Mammary epithelial cell (primary cell): ENCODE measurements around the gene DISP2.

Experiments
- EZH2 ChIP-seq: IDR thresholded peaks from 2 replicates; pipeline ENCODE4 v1.6.1; 2012; ENCODE audit warnings: low read length, inconsistent platforms, borderline replicate concordance
- TF ChIP-seq, protein P1 (sequence below), 2 donors: IDR thresholded peaks in 1 of 2; conservative IDR thresholded peaks in 1 of 2; 2 replicates each; pipeline ENCODE4 v1.5.1; 2011 to 2012; ENCODE audit warnings: inconsistent platforms in 2 of 2, low read length in 2 of 2, mild to moderate bottlenecking in 2 of 2, control low read depth in 1 of 2, low read depth in 1 of 2; ENCODE audit not compliant: insufficient read depth in 1 of 2; ENCODE audit errors: extremely low read depth in 1 of 2

DNA sequence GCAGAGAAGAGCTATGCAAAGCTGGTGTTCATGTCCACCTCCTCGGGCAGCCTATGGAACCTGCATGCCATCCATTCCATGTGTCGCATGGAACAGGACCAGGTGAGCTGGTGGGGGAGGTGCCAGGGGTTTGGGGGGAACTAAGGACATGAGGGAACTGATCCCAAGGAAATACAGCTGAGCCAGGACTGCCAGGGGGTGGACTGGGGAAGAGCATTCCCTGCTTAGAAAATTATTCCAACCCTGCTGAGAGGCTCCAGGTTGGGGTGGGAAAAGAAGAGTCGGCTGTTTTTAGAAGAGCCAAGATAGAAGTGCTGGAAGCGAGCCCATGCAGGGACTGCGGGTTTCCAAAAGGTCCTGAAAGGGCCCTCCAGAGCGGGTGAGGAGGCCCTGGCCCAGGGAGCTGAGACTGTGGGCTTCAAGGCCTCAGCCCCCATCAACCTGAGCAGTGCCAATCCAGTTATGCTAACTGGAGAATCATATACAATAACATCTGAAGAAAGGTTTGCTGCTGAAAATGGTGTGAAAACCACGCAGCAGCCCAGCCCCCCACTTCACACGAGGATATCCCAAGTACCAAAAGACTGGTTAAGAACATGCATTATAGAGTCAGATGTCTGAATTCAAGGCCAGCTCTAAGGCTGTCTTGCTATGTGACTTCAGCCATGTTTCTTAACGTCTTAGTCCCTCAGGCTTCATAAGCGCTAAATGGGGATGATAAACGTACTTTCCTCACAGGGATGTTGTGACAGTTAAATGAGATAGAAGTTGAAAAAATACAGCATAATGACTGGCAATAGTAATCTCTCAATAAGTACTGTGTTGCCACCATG is 7.8 kb downstream of the DISP2 start:
- TF ChIP-seq, protein P1, sequence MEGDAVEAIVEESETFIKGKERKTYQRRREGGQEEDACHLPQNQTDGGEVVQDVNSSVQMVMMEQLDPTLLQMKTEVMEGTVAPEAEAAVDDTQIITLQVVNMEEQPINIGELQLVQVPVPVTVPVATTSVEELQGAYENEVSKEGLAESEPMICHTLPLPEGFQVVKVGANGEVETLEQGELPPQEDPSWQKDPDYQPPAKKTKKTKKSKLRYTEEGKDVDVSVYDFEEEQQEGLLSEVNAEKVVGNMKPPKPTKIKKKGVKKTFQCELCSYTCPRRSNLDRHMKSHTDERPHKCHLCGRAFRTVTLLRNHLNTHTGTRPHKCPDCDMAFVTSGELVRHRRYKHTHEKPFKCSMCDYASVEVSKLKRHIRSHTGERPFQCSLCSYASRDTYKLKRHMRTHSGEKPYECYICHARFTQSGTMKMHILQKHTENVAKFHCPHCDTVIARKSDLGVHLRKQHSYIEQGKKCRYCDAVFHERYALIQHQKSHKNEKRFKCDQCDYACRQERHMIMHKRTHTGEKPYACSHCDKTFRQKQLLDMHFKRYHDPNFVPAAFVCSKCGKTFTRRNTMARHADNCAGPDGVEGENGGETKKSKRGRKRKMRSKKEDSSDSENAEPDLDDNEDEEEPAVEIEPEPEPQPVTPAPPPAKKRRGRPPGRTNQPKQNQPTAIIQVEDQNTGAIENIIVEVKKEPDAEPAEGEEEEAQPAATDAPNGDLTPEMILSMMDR (conservative IDR thresholded peaks at IDR 0.05 in 1 of 2, IDR thresholded peaks at IDR 0.05 in 1 of 2; ENCODE audit: extremely low read depth in 1 of 2, insufficient read depth in 1 of 2, low read depth in 1 of 2, low read length in 2 of 2) = no peak
- TF ChIP-seq EZH2 = no peak
